Parathyroid adenoma (tissue), 2 donors: ENCODE measurements around the gene DISP2.

ENCODE experiments used
- H2AFZ ChIP-seq: fragments of 300-600 bp; sonication (generic); one replicate; pipeline ENCODE4 v1.7.0; 2017; ENCODE audit warnings: antibody characterized with exemption, mild to moderate bottlenecking
- H3K27ac ChIP-seq: fragments of 300-600 bp; sonication (generic); one replicate; pipeline ENCODE4 v1.7.0; 2017
- H3K27me3 ChIP-seq: fragments of 300-600 bp; sonication (generic); one replicate; pipeline ENCODE4 v1.7.0; 2017; ENCODE audit warnings: low read length; ENCODE audit not compliant: control insufficient read depth, insufficient read depth
- H3K36me3 ChIP-seq: fragments of 300-600 bp; sonication (generic); one replicate; pipeline ENCODE4 v1.7.0; 2017; ENCODE audit warnings: low read length; ENCODE audit not compliant: control insufficient read depth, insufficient read depth
- H3K4me1 ChIP-seq: fragments of 300-600 bp; sonication (generic); one replicate; pipeline ENCODE4 v1.7.0; 2017; ENCODE audit warnings: control low read depth
- H3K4me2 ChIP-seq: fragments of 300-600 bp; sonication (generic); one replicate; pipeline ENCODE4 v1.7.0; 2017; ENCODE audit warnings: low read length
- H3K4me3 ChIP-seq: fragments of 300-600 bp; sonication (generic); one replicate; pipeline ENCODE4 v1.7.0; 2017; ENCODE audit warnings: low read depth, low read length
- H3K79me2 ChIP-seq: fragments of 300-600 bp; sonication (generic); one replicate; pipeline ENCODE4 v1.7.0; 2017; ENCODE audit warnings: control low read depth
- H3K9ac ChIP-seq: fragments of 300-600 bp; sonication (generic); one replicate; pipeline ENCODE4 v1.7.0; 2017; ENCODE audit warnings: mild to moderate bottlenecking
- H3K9me3 ChIP-seq: fragments of 300-600 bp; sonication (generic); one replicate; pipeline ENCODE4 v1.7.0; 2017; ENCODE audit warnings: low read length; ENCODE audit not compliant: control insufficient read depth
- CTCF ChIP-seq: fragments of 300-600 bp; sonication (generic); IDR thresholded peaks from one replicate; pipeline ENCODE4 v1.7.0; 2017; ENCODE audit warnings: antibody characterized with exemption, mild to moderate bottlenecking
- donor health status: primary hyperparathyroidism.

DISP2 gene

GRCh38 chr15:40416056-40416455, 58.0 kb downstream of the DISP2 start:
- no peak for TF ChIP-seq CTCF
- no peaks in the 10 kb centered on the region for H3K9me3 ChIP-seq
- H3K36me3 ChIP-seq = no peaks in the 10 kb centered on the region
- H2AFZ ChIP-seq = no peak overlapping the region
- H3K4me1 ChIP-seq = peaks cover 3% of the 10 kb centered on the region
- no peak overlapping the region for H3K9ac ChIP-seq
- no peak overlapping the region for H3K4me2 ChIP-seq
- H3K79me2 ChIP-seq = no peaks in the 10 kb centered on the region
- H3K27ac ChIP-seq = no peak overlapping the region
- H3K27me3 ChIP-seq = no peaks in the 10 kb centered on the region
- H3K4me3 ChIP-seq = no peak overlapping the region

GRCh38 chr15:40418126-40418525, 60.1 kb downstream of the DISP2 start:
- H3K9ac ChIP-seq = no peak overlapping the region
- peaks cover 3% of the 10 kb centered on the region for H3K4me1 ChIP-seq
- H3K36me3 ChIP-seq = no peaks in the 10 kb centered on the region
- no peak overlapping the region for H3K27ac ChIP-seq
- TF ChIP-seq CTCF = no peak
- H3K4me3 ChIP-seq = no peak overlapping the region
- no peaks in the 10 kb centered on the region for H3K79me2 ChIP-seq
- H2AFZ ChIP-seq = no peak overlapping the region
- H3K4me2 ChIP-seq = no peak overlapping the region
- H3K27me3 ChIP-seq = no peaks in the 10 kb centered on the region
- H3K9me3 ChIP-seq = no peaks in the 10 kb centered on the region

GRCh38 chr15:40420071-40420713, 62.2 kb downstream of the DISP2 start:
- H3K9ac ChIP-seq = no peak overlapping the region
- no peak for TF ChIP-seq CTCF
- H3K27me3 ChIP-seq = no peaks in the 10 kb centered on the region
- H3K4me1 ChIP-seq = peaks cover 3% of the 10 kb centered on the region
- peak overlapping the region; percentile 29 for H3K27ac ChIP-seq
- no peak overlapping the region for H3K4me3 ChIP-seq
- H3K4me2 ChIP-seq = peak overlapping the region; percentile 57
- no peaks in the 10 kb centered on the region for H3K36me3 ChIP-seq
- no peak overlapping the region for H2AFZ ChIP-seq
- no peaks in the 10 kb centered on the region for H3K79me2 ChIP-seq
- H3K9me3 ChIP-seq = no peaks in the 10 kb centered on the region

- H3K4me3 ChIP-seq = no peak overlapping the region
- H3K27ac ChIP-seq = peak overlapping the region; percentile 29
- H3K9ac ChIP-seq = no peak overlapping the region
- peak overlapping the region; percentile 57 for H3K4me2 ChIP-seq
- H3K27me3 ChIP-seq = no peaks in the 10 kb centered on the region
- no peak overlapping the region for H2AFZ ChIP-seq
- H3K36me3 ChIP-seq = no peaks in the 10 kb centered on the region
- no peak for TF ChIP-seq CTCF
- no peaks in the 10 kb centered on the region for H3K9me3 ChIP-seq
- H3K79me2 ChIP-seq = no peaks in the 10 kb centered on the region
- H3K4me1 ChIP-seq = peaks cover 3% of the 10 kb centered on the region
Measured at GRCh38 chr15:40420793-40421192, 62.8 kb downstream of the DISP2 start.
